IMR-90 (cell line): ENCODE results near the gene CUBN. TPM values are rescaled to one million over a fixed set of nuclear protein-coding genes. Genes with fewer than 3 reads are reported as not detected.

Experiments used
- ATAC-seq: fragments of 200-7000 bp; cut with Tn5 transposase; 2 replicates; pipeline ENCODE4 v1.9.1; 2020; ENCODE audit warnings: low read depth, mild to moderate bottlenecking, moderate library complexity
- BruUV-seq: library from RNA; stranded (reverse); fragments of 400-500 nt; replicated peaks from 2 replicates; lab custom pipeline; 2021; lab: Mats Ljungman, UMichigan
- CTCF ChIA-PET: fragments of 300-600 bp; formaldehyde crosslinking; extraction: SDS; loops from one replicate; lab custom pipeline; 2021; ENCODE audit warnings: antibody characterized with exemption; lab: Yijun Ruan, JAX
- POLR2A ChIA-PET: fragments of 300-600 bp; sonication (Branson Sonifier 250); formaldehyde crosslinking; loops from one replicate; lab custom pipeline; 2022; ENCODE audit warnings: antibody characterized with exemption; ENCODE audit not compliant: unreplicated experiment; lab: Charles Lee
- DNase-seq: peaks from one replicate; pipeline ENCODE4 v3.0.0; 2013
- H2AFZ ChIP-seq: replicated peaks from 2 replicates; pipeline ENCODE3; 2013; ENCODE audit warnings: low read length, mild to moderate bottlenecking; ENCODE audit not compliant: poor library complexity
- H2AK5ac ChIP-seq: 2 replicates; pipeline ENCODE4 v1.6.1; 2013; ENCODE audit warnings: low read depth, low read length, inconsistent platforms
- H2AK9ac ChIP-seq: replicated peaks from 2 replicates; pipeline ENCODE3; 2013; ENCODE audit warnings: mild to moderate bottlenecking, low read depth, low read length, moderate library complexity; ENCODE audit not compliant: poor library complexity
- H2BK120ac ChIP-seq: 2 replicates; pipeline ENCODE4 v1.6.1; 2013; ENCODE audit warnings: low read depth, low read length, inconsistent platforms
- H2BK15ac ChIP-seq: 3 replicates; pipeline ENCODE4 v1.6.1; 2013; ENCODE audit warnings: low read depth, low read length, inconsistent platforms
- H2BK20ac ChIP-seq: 2 replicates; pipeline ENCODE4 v1.6.1; 2013; ENCODE audit warnings: low read depth, mild to moderate bottlenecking, inconsistent platforms, low read length, moderate library complexity
- H2BK5ac ChIP-seq: 2 replicates; pipeline ENCODE4 v1.6.1; 2013; ENCODE audit warnings: mild to moderate bottlenecking, low read depth, low read length, inconsistent platforms; ENCODE audit not compliant: poor library complexity, severe bottlenecking
- H3K14ac ChIP-seq: replicated peaks from 2 replicates; pipeline ENCODE4 v1.6.1; 2013; ENCODE audit warnings: low read depth, low read length, inconsistent platforms
- H3K18ac ChIP-seq: 2 replicates; pipeline ENCODE4 v1.6.1; 2013; ENCODE audit warnings: low read depth, low read length, control low read depth
- H3K23ac ChIP-seq: 2 replicates; pipeline ENCODE4 v1.6.1; 2013; ENCODE audit warnings: low read depth, low read length, inconsistent platforms
- H3K27ac ChIP-seq: 2 replicates; pipeline ENCODE4 v1.5.1; 2013; ENCODE audit warnings: mild to moderate bottlenecking, control low read depth, low read length; ENCODE audit not compliant: insufficient read depth
- H3K27me3 ChIP-seq: 2 replicates; pipeline ENCODE4 v1.6.1; 2013; ENCODE audit warnings: low read length; ENCODE audit not compliant: control insufficient read depth, insufficient read depth
- H3K36me3 ChIP-seq: 2 replicates; pipeline ENCODE4 v1.6.1; 2013; ENCODE audit warnings: low read length, mixed read lengths; ENCODE audit not compliant: control insufficient read depth, insufficient read depth
- H3K4ac ChIP-seq: 2 replicates; pipeline ENCODE4 v1.6.1; 2013; ENCODE audit warnings: low read depth, low read length, inconsistent platforms
- H3K4me1 ChIP-seq: 2 replicates; pipeline ENCODE4 v1.6.1; 2013; ENCODE audit warnings: low read length, mixed read lengths; ENCODE audit not compliant: control insufficient read depth, insufficient read depth
- H3K4me2 ChIP-seq: 2 replicates; pipeline ENCODE4 v1.6.1; 2013; ENCODE audit warnings: low read depth, mild to moderate bottlenecking, control low read depth, low read length, moderate library complexity
- H3K4me3 ChIP-seq: 2 replicates; pipeline ENCODE4 v1.5.1; 2013; ENCODE audit warnings: low read depth, mild to moderate bottlenecking, control low read depth, low read length, moderate library complexity; ENCODE audit not compliant: insufficient read depth
- H3K56ac ChIP-seq: 2 replicates; pipeline ENCODE4 v1.6.1; 2013; ENCODE audit warnings: low read length, inconsistent platforms; ENCODE audit not compliant: insufficient read depth; ENCODE audit errors: extremely low read depth
- H3K79me1 ChIP-seq, 2 experiments: 2 replicates each; pipeline ENCODE4 v1.6.1; 2013; ENCODE audit warnings: low read length in 2 of 2, inconsistent platforms in 1 of 2, low read depth in 1 of 2
- H3K9ac ChIP-seq: 2 replicates; pipeline ENCODE4 v1.6.1; 2013; ENCODE audit warnings: low read depth, low read length, control low read depth
- H3K9me1 ChIP-seq: 2 replicates; pipeline ENCODE4 v1.6.1; 2013; ENCODE audit warnings: low read length, inconsistent platforms; ENCODE audit not compliant: insufficient read depth
- H3K9me3 ChIP-seq: 2 replicates; pipeline ENCODE4 v1.6.1; 2013; ENCODE audit warnings: low read length; ENCODE audit not compliant: control insufficient read depth, insufficient read depth
- H4K20me1 ChIP-seq: 2 replicates; pipeline ENCODE4 v1.6.1; 2013; ENCODE audit warnings: low read length, inconsistent platforms; ENCODE audit not compliant: insufficient read depth
- H4K5ac ChIP-seq: 2 replicates; pipeline ENCODE4 v1.6.1; 2013; ENCODE audit warnings: mild to moderate bottlenecking, low read depth, low read length, control low read depth
- H4K8ac ChIP-seq, 2 experiments: 2 replicates each; pipeline ENCODE4 v1.6.1; 2013; ENCODE audit warnings: low read depth in 2 of 2, low read length in 2 of 2, control low read depth in 1 of 2, inconsistent platforms in 1 of 2
- H4K91ac ChIP-seq: 2 replicates; pipeline ENCODE4 v1.6.1; 2013; ENCODE audit warnings: low read depth, low read length, inconsistent platforms; ENCODE audit not compliant: insufficient read depth
- CHD1 ChIP-seq: IDR thresholded peaks from 2 replicates; pipeline ENCODE4 v1.6.1; 2012; ENCODE audit warnings: low read depth, low read length, improper control_type of control experiment
- ELK1 ChIP-seq: fragments of 150-350 bp; IDR thresholded peaks from 2 replicates; pipeline ENCODE4 v1.6.1; 2016; ENCODE audit warnings: low read depth, mild to moderate bottlenecking, low read length, moderate library complexity, borderline replicate concordance
- FOS ChIP-seq: fragments of 150-350 bp; IDR thresholded peaks from 2 replicates; pipeline ENCODE4 v1.6.1; 2016; ENCODE audit warnings: low read depth, low read length
- MAZ ChIP-seq: IDR thresholded peaks from 2 replicates; pipeline ENCODE4 v1.6.1; 2012; ENCODE audit warnings: low read depth, mild to moderate bottlenecking, low read length, improper control_type of control experiment, moderate library complexity, borderline replicate concordance
- MXI1 ChIP-seq: IDR thresholded peaks from 2 replicates; pipeline ENCODE4 v1.6.1; 2012; ENCODE audit warnings: low read depth, mild to moderate bottlenecking, low read length, moderate library complexity, borderline replicate concordance
- POLR2A ChIP-seq: IDR thresholded peaks from 2 replicates; pipeline ENCODE4 v1.6.1; 2012; ENCODE audit warnings: mild to moderate bottlenecking, low read depth, low read length
- RAD21 ChIP-seq: IDR thresholded peaks from 2 replicates; pipeline ENCODE4 v1.6.1; 2012; ENCODE audit warnings: low read length, improper control_type of control experiment
- RCOR1 ChIP-seq: IDR thresholded peaks from 2 replicates; pipeline ENCODE4 v1.6.1; 2012; ENCODE audit warnings: mild to moderate bottlenecking, low read length, improper control_type of control experiment; ENCODE audit not compliant: insufficient replicate concordance
- SMC3 ChIP-seq: fragments of 150-350 bp; IDR thresholded peaks from 2 replicates; pipeline ENCODE4 v1.6.1; 2016; ENCODE audit warnings: low read depth, mild to moderate bottlenecking, antibody characterized with exemption, low read length, moderate library complexity
- WGBS, 2 experiments: methylation state at CpG; one replicate each; pipeline versions ENCODE4 v1.1.5 to v1.1.7; 2013; ENCODE audit warnings: missing lambda C conversion rate in 2 of 2; ENCODE audit not compliant: insufficient read length in 1 of 2; ENCODE audit errors: extremely low coverage in 2 of 2; 5-methylcytosine and 5-hydroxymethylcytosine counted together
- dilution Hi-C: fragments of 300-500 bp; cut with HindIII; formaldehyde crosslinking; loops from one replicate; pipeline ENCODE4 v1.14.3; 2018; ENCODE audit warnings: low sequenced_read_pairs; ENCODE audit not compliant: unreplicated experiment
- in situ Hi-C: fragments of 300-500 bp; cut with MboI; formaldehyde crosslinking; loops from 3 replicates; pipeline ENCODE4 v1.14.3; 2019; ENCODE audit warnings: low sequenced_read_pairs, inconsistent platforms, mixed read lengths
- intact Hi-C: fragments of 100-400 bp; cut with micrococcal nuclease; formaldehyde crosslinking; loops from 2 replicates; pipeline ENCODE4 v1.10.0; 2022
- polyA plus RNA-seq, 3 experiments: library from polyadenylated mRNA; depleted of rRNA; stranded (reverse); fragments of >200 nt; gene quantifications; 2 replicates each; pipeline ENCODE4 v1.2.3, GENCODE V29; 2012; ENCODE audit warnings: low replicate concordance in 1 of 3
- total RNA-seq: library from RNA; depleted of rRNA; stranded (reverse); fragments of >200 nt; gene quantifications from 2 replicates; pipeline ENCODE4 v1.2.3, GENCODE V29; 2012

CUBN gene
- total and polyA plus RNA-seq, 2 of the 4 experiments (the other 2 are of a cell fraction): 0.19 to 0.54 TPM

GRCh38 chr10:16931930-16932329 is 197.7 kb downstream of the CUBN start:
- no peak overlapping the region for H3K4ac ChIP-seq
- H4K8ac ChIP-seq: no peak overlapping the region
- no peak overlapping the region for H3K18ac ChIP-seq
- peaks cover 2% of the 10 kb centered on the region; the same call in 1 of the 2 replicates for H3K4me1 ChIP-seq
- H3K9me3 ChIP-seq: no peaks in the 10 kb centered on the region
- no peak overlapping the region for H2AK9ac ChIP-seq
- intact Hi-C loops (no loop called here), dilution Hi-C loops (no loop called here), in situ Hi-C loops (no loop called here)
- H3K36me3 ChIP-seq: no peaks in the 10 kb centered on the region
- TF ChIP-seq POLR2A (no peak), MAZ (no peak), RCOR1 (no peak), CHD1 (no peak), MXI1 (no peak), RAD21 (no peak), ELK1 (no peak), FOS (no peak), SMC3 (no peak)
- no peak overlapping the region for H4K5ac ChIP-seq
- no peak overlapping the region for H2AK5ac ChIP-seq
- no peak overlapping the region for H3K4me3 ChIP-seq
- no TSS peak for BruUV-seq
- peaks cover 8% of the 10 kb centered on the region for H3K9me1 ChIP-seq
- peak overlapping the region; percentile 21 for H2AFZ ChIP-seq
- no peak overlapping the region for H3K23ac ChIP-seq
- H2BK120ac ChIP-seq: no peak overlapping the region
- H3K56ac ChIP-seq: no peak overlapping the region
- H2BK20ac ChIP-seq: no peak overlapping the region
- no peaks in the 10 kb centered on the region for H3K27me3 ChIP-seq
- H4K20me1 ChIP-seq: no peaks in the 10 kb centered on the region
- H2BK5ac ChIP-seq: no peak overlapping the region
- ChIA-PET CTCF (no interaction called here), POLR2A (no interaction called here)
- H3K4me2 ChIP-seq: no peak overlapping the region
- H2BK15ac ChIP-seq: no peak overlapping the region; the same call in 2 of the 3 replicates
- ATAC-seq (no peak), DNase-seq (no peak)
- H4K91ac ChIP-seq: no peak overlapping the region
- H3K79me1 ChIP-seq: no peaks in the 10 kb centered on the region
- H3K27ac ChIP-seq: no peak overlapping the region
- H3K9ac ChIP-seq: no peak overlapping the region
- H3K14ac ChIP-seq: no peak overlapping the region
- no CpG with 5 or more reads among the region's 5 CpGs for WGBS, 2 experiments
